ENCODE results near the gene SIGLEC7. TPM values are rescaled to one million over a fixed set of nuclear protein-coding genes. Genes with fewer than 3 reads are reported as not detected.

SIGLEC7 gene
- total RNA-seq, 1 experiment from 2014 or later, result not detected

GRCh38 chr19:51103926-51104341, 38.2 kb upstream of the SIGLEC7 start:
- Histone ChIP-seq H3K9me2 (replicated peaks; ENCODE audit: low read length) (no peaks in the 10 kb centered on the region), H3K36me3 (ENCODE audit: low read depth, low read length) (peaks cover 14% of the 10 kb centered on the region), H3K9ac (ENCODE audit: low read length) (no peak overlapping the region), H3F3A (ENCODE audit: low read length, unreplicated experiment) (no peaks in the 10 kb centered on the region), H3K4me3 (ENCODE audit: low read length) (no peak overlapping the region), H3K4me1 (ENCODE audit: insufficient read depth, low read length) (peaks cover 16% of the 10 kb centered on the region; the same call in 1 of the 2 replicates), H3K9me3 (ENCODE audit: low read length) (no peaks in the 10 kb centered on the region), H2AFZ (ENCODE audit: low read length) (no peak overlapping the region), H3K27ac (ENCODE audit: low read length) (no peak overlapping the region), H4K20me1 (ENCODE audit: low read length) (peaks cover 10% of the 10 kb centered on the region), H3K79me2 (ENCODE audit: low read length) (peaks cover 65% of the 10 kb centered on the region), H3K4me2 (ENCODE audit: low read length) (no peak overlapping the region), H3K27me3 (ENCODE audit: low read length) (no peaks in the 10 kb centered on the region)
- DNase-seq, result no peak
- ChIA-PET POLR2A (ENCODE audit: unreplicated experiment) (no interaction called here), CTCF (no interaction called here)
- intact Hi-C loops (cut with micrococcal nuclease), result no loop called here
- BruUV-seq (replicated peaks), result no TSS peak
- no peak for ATAC-seq
- TF ChIP-seq, protein P1, sequence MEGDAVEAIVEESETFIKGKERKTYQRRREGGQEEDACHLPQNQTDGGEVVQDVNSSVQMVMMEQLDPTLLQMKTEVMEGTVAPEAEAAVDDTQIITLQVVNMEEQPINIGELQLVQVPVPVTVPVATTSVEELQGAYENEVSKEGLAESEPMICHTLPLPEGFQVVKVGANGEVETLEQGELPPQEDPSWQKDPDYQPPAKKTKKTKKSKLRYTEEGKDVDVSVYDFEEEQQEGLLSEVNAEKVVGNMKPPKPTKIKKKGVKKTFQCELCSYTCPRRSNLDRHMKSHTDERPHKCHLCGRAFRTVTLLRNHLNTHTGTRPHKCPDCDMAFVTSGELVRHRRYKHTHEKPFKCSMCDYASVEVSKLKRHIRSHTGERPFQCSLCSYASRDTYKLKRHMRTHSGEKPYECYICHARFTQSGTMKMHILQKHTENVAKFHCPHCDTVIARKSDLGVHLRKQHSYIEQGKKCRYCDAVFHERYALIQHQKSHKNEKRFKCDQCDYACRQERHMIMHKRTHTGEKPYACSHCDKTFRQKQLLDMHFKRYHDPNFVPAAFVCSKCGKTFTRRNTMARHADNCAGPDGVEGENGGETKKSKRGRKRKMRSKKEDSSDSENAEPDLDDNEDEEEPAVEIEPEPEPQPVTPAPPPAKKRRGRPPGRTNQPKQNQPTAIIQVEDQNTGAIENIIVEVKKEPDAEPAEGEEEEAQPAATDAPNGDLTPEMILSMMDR (conservative IDR thresholded peaks at IDR 0.05; ENCODE audit: low read depth, low read length), result no peak
- TF ChIP-seq EZH2phosphoT487 (IDR thresholded peaks at IDR 0.05; ENCODE audit: borderline replicate concordance, low read length) (no peak), EZH2 (IDR thresholded peaks at IDR 0.05; ENCODE audit: low read length, unreplicated experiment) (no peak)

DNA sequence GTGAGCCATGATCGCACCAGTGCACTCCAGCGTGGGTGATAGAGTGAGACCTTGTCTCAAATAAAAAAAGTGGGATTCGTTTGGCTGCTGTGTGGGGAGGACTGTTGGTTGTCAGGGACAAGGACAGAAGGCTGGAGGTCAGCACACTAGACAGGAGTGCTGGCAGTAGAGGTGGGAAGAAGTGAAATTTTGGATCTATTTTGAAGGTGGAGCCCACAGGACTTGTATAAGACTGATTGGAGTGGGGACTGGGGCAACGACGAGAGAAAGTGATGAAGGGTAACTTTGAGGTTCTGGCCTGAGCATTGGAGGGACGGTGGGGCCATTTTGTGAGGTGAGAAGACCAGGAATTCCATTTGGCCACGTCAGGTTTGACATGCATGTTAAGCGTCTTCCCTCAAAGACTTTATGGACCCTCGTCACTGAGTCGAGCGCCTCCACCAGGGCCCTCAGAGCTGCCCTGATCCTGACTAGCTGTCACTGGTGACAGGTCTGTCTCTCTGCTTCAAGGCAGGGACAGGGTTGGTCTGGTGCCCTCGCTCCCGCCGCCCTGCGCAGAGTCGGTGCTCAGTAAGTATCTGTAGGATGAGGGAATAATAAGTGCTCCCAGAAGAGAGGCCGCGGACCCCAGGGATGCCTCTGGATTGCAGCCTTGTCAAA, 34.6 kb upstream of the SIGLEC7 start:
- peak; percentile 40 for DNase-seq

More for the DNA sequence above, 34.6 kb upstream of the SIGLEC7 start:
- peak overlapping the region; percentile 70 for H2AFZ ChIP-seq (ENCODE audit: low read length)
- intact Hi-C loops (cut with micrococcal nuclease), result loop anchor here (5.0 kb wide), 1 partner anchor 305 kb away; no protein-coding TSS in a partner anchor
- H3K9ac ChIP-seq (ENCODE audit: low read length), result peak overlapping the region; percentile 90
- H3K9me3 ChIP-seq (ENCODE audit: low read length), result no peaks in the 10 kb centered on the region
- peaks cover 4% of the 10 kb centered on the region for H4K20me1 ChIP-seq (ENCODE audit: low read length)
- peak overlapping the region; percentile 96 for H3K4me2 ChIP-seq (ENCODE audit: low read length)
- H3K27ac ChIP-seq (ENCODE audit: low read length), result peak overlapping the region; percentile 39
- peaks cover 12% of the 10 kb centered on the region for H3K36me3 ChIP-seq (ENCODE audit: low read depth, low read length)
- TSS peak; percentile 65 for BruUV-seq (replicated peaks)
- H3K4me3 ChIP-seq (ENCODE audit: low read length), result peak overlapping the region; percentile 91
- POLR2A ChIA-PET (ENCODE audit: unreplicated experiment), result no interaction called here
- CTCF ChIA-PET, result no interaction called here
- TF ChIP-seq EZH2phosphoT487 (IDR thresholded peaks at IDR 0.05; ENCODE audit: borderline replicate concordance, low read length) (no peak), EZH2 (IDR thresholded peaks at IDR 0.05; ENCODE audit: low read length, unreplicated experiment) (no peak)
- TF ChIP-seq, protein P1 (conservative IDR thresholded peaks at IDR 0.05; ENCODE audit: low read depth, low read length), result peak; percentile 31
- no peaks in the 10 kb centered on the region for H3K9me2 ChIP-seq (replicated peaks; ENCODE audit: low read length)
- peak; percentile 9 for ATAC-seq
- peaks cover 17% of the 10 kb centered on the region; the same call in 1 of the 2 replicates for H3K4me1 ChIP-seq (ENCODE audit: insufficient read depth, low read length)
- H3K79me2 ChIP-seq (ENCODE audit: low read length), result peaks cover 45% of the 10 kb centered on the region
- no peaks in the 10 kb centered on the region for H3K27me3 ChIP-seq (ENCODE audit: low read length)
- H3F3A ChIP-seq (ENCODE audit: low read length, unreplicated experiment), result no peaks in the 10 kb centered on the region

Measured in PC-3 (cell line).